ENCODE results near the gene GNGT1.

The GNGT1 gene

DNA sequence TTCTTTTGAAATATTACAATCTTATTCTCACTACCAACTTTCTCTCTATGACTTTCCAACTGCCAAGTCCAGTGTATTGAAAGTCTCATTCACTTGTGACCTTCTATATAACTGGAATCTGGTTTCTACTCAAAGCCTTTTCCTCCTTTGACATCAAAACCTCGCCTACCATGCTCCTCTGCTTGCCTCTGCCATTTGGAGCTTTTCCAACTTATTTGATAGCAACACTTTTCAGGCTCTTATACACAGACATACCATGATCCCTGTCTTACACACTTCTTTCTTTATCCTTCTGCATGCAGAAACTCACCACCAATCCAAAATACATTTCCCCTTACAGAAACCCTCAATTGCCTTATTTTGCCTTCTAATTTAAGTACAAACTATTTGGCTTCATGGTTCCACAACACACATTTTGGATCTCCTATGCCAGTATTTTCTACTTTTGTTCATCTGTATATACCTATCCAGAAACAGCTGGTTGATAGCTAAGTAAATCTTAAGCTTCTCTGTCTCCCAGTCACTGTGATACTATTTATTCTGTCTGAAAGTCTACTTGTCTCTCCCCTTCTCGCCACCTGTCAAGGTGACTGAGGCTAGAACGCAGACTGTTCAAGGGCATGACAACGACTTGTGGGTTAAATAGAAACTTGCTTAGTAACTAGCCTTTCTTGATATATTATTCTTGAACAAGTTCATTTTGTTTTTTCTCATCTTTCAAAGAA is 37.6 kb downstream of the GNGT1 start:
- no peak for DNase-seq

- DNase-seq, result no peak
These were observed 38.3 kb downstream of the GNGT1 start for GRCh38 chr7:93944673-93945072.

GRCh38 chr7:93945083-93945482 is 38.7 kb downstream of the GNGT1 start:
- DNase-seq, result no peak

GRCh38 chr7:93945756-93946535 is 39.6 kb downstream of the GNGT1 start:
- DNase-seq, result no peak

DNA sequence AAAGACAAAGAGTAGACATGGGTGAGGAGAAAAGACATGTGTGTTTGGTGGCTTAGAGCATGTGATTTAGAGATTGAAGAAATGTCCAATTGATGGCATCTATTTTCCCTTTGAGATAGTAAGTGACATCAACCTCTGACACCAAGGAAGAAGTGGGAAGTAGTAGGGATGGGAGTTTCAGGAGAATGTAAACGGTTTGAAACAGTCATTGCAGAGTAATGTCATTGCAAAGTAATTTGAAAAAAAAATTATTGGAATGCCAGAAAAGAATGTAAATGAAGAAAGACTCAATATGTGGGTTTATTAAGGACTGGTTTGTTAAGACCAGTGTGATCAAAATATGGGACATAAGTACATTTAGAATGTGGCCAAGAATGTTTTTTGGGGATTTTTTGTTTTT is 41.7 kb downstream of the GNGT1 start:
- no peak for DNase-seq

DNA sequence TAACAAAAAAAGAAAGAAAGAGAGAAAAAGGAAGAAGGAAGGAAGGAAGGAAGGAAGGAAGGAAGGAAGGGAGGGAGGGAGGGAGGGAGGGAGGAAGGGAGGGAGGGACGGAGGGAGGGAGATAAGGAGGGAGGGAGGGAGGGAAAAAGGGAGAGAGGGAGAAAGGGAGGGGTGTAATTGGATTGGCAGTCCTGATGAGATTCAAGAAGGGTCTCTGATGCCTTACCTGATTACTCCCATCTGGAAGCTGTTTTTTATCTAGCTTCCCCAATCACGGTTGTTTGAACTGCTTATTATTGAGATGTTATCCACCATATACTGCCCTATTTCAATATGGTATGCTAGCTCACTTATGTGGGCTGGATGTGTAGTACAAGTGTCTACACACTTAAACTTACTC is 42.5 kb downstream of the GNGT1 start:
- no peak for DNase-seq

- DNase-seq, result no peak
These were observed 43.1 kb downstream of the GNGT1 start for GRCh38 chr7:93949423-93949822.

GRCh38 chr7:93955304-93955703 is 48.9 kb downstream of the GNGT1 start:
- DNase-seq, result no peak

GRCh38 chr7:93957767-93958166 is 51.4 kb downstream of the GNGT1 start:
- DNase-seq, result no peak

DNA sequence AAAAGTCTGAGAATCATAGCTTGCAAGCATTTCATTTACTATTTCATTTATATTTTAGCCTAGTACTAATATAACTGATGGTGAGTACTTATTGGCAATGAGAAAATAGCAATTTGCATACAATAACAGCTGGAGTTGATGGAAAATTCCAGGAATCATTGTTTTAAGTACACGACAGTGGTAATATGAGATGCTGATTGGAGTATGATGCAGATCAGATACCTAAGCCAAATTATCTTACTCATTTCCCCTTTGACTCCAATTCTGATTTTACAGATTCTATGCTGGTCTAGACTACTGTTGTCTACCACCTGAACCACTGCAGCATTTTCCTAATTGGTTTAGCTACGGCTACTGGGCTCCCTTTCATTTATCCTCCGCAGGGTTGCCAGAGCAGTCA is 51.8 kb downstream of the GNGT1 start:
- DNase-seq, result no peak

- no peak for DNase-seq
These were observed 52.3 kb downstream of the GNGT1 start for GRCh38 chr7:93958651-93959050.

Data from DMS 273 treated with DMSO at 0.1 percent for 48 hours (cell line).